ENCODE results near the gene ASB18.

ASB18 gene

GRCh38 chr2:236240228-236240990 lies 23.8 kb downstream of the ASB18 start:
- no peak for DNase-seq

- DNase-seq: no peak
Observed at GRCh38 chr2:236239276-236240065, 24.7 kb downstream of the ASB18 start.

GRCh38 chr2:236238751-236239150 lies 25.5 kb downstream of the ASB18 start:
- no peak for DNase-seq

GRCh38 chr2:236237468-236238190 lies 26.6 kb downstream of the ASB18 start:
- DNase-seq: no peak

- no peak for DNase-seq
Observed at GRCh38 chr2:236236559-236237452, 27.4 kb downstream of the ASB18 start.

GRCh38 chr2:236229186-236229585 lies 35.0 kb downstream of the ASB18 start:
- no peak for DNase-seq

- DNase-seq: no peak
Observed at GRCh38 chr2:236223675-236224074, 40.5 kb downstream of the ASB18 start.

- no peak for DNase-seq
Observed at GRCh38 chr2:236221798-236222197, 42.4 kb downstream of the ASB18 start.

GRCh38 chr2:236219411-236219810 lies 44.8 kb downstream of the ASB18 start:
- no peak for DNase-seq

- no peak for DNase-seq
Observed at GRCh38 chr2:236217926-236218325, 46.3 kb downstream of the ASB18 start.

- no peak for DNase-seq
Observed at GRCh38 chr2:236216711-236217110, 47.5 kb downstream of the ASB18 start.

- DNase-seq: no peak
Observed at GRCh38 chr2:236215761-236216333, 48.4 kb downstream of the ASB18 start.

- DNase-seq: no peak
Observed at GRCh38 chr2:236215196-236215595, 49.0 kb downstream of the ASB18 start.

- no peak for DNase-seq
Observed at GRCh38 chr2:236214376-236214995, 49.7 kb downstream of the ASB18 start.

- DNase-seq: no peak
Observed at GRCh38 chr2:236211296-236211695, 52.9 kb downstream of the ASB18 start.

GRCh38 chr2:236210536-236210935 lies 53.7 kb downstream of the ASB18 start:
- no peak for DNase-seq

GRCh38 chr2:236209996-236210395 lies 54.2 kb downstream of the ASB18 start:
- DNase-seq: no peak

- DNase-seq: no peak
Observed at GRCh38 chr2:236209535-236209934, 54.7 kb downstream of the ASB18 start.

GRCh38 chr2:236208019-236208926 lies 55.9 kb downstream of the ASB18 start:
- DNase-seq: no peak

- no peak for DNase-seq
Observed at GRCh38 chr2:236207472-236207871, 56.7 kb downstream of the ASB18 start.

Measured in activated CD4-positive, alpha-beta T cell treated with anti-CD3 and anti-CD28 coated beads, Interleukin-2, amount 50 U/mL, for 4 hours (primary cell).